NT2/D1 (cell line): ENCODE measurements around the gene MYH6.

ENCODE experiments used
- SUZ12 ChIP-seq: IDR thresholded peaks from 2 replicates; pipeline ENCODE4 v1.6.1; 2011; ENCODE audit not compliant: insufficient read length, insufficient read depth; ENCODE audit errors: extremely low read depth
- YY1 ChIP-seq: IDR thresholded peaks from 2 replicates; pipeline ENCODE4 v1.6.1; 2011; ENCODE audit not compliant: insufficient read length, insufficient read depth
- ZNF274 ChIP-seq: IDR thresholded peaks from 2 replicates; pipeline ENCODE4 v1.6.1; 2011; ENCODE audit warnings: mild to moderate bottlenecking, low read depth, low read length

GRCh38 chr14:23414906-23415820 is 7.1 kb upstream of the MYH6 start:
- TF ChIP-seq ZNF274 (no peak), YY1 (no peak), SUZ12 (no peak)
